HG02840 (cell line): ENCODE data around the gene FAAP20.

Experiments
- ATAC-seq: cut with Tn5 transposase; IDR thresholded peaks from one replicate; pipeline ENCODE4 v1.9.1; 2021; ENCODE audit warnings: mild to moderate bottlenecking, moderate library complexity, moderate number of reproducible peaks; ENCODE audit not compliant: unreplicated experiment, low FRiP score

Gene FAAP20

GRCh38 chr1:2143814-2144500 is 50.6 kb downstream of the FAAP20 start:
- no peak for ATAC-seq

GRCh38 chr1:2141025-2141424 is 53.5 kb downstream of the FAAP20 start:
- ATAC-seq: no peak
